GM10266 (cell line): Measurements from ENCODE around the gene DNER.
"Not testable (repeated sequence)": the region's sequence is repeated elsewhere in the genome, so short reads cannot be mapped to it uniquely, and the experiment has no call there.

Experiments used
- DNase-seq: peaks from one replicate; pipeline ENCODE4 v3.0.0; 2012; ENCODE audit errors: extremely low spot score
- TF ChIP-seq, protein P1 (sequence below): IDR thresholded peaks from 2 replicates; pipeline ENCODE4 v1.5.1; 2012; ENCODE audit warnings: mild to moderate bottlenecking, low read depth; ENCODE audit not compliant: control insufficient read depth, insufficient read depth; ENCODE audit errors: missing control alignments

Gene DNER

GRCh38 chr2:229343661-229344060 lies 370.7 kb downstream of the DNER start:
- TF ChIP-seq, protein P1, sequence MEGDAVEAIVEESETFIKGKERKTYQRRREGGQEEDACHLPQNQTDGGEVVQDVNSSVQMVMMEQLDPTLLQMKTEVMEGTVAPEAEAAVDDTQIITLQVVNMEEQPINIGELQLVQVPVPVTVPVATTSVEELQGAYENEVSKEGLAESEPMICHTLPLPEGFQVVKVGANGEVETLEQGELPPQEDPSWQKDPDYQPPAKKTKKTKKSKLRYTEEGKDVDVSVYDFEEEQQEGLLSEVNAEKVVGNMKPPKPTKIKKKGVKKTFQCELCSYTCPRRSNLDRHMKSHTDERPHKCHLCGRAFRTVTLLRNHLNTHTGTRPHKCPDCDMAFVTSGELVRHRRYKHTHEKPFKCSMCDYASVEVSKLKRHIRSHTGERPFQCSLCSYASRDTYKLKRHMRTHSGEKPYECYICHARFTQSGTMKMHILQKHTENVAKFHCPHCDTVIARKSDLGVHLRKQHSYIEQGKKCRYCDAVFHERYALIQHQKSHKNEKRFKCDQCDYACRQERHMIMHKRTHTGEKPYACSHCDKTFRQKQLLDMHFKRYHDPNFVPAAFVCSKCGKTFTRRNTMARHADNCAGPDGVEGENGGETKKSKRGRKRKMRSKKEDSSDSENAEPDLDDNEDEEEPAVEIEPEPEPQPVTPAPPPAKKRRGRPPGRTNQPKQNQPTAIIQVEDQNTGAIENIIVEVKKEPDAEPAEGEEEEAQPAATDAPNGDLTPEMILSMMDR, result no peak
- no peak for DNase-seq

- no peak for DNase-seq
- TF ChIP-seq, protein P1, result peak; percentile 52
Observed at GRCh38 chr2:229342376-229342775, 372.0 kb downstream of the DNER start.

GRCh38 chr2:229340086-229340760 lies 374.1 kb downstream of the DNER start:
- DNase-seq, result no peak
- TF ChIP-seq, protein P1, result no peak

DNA sequence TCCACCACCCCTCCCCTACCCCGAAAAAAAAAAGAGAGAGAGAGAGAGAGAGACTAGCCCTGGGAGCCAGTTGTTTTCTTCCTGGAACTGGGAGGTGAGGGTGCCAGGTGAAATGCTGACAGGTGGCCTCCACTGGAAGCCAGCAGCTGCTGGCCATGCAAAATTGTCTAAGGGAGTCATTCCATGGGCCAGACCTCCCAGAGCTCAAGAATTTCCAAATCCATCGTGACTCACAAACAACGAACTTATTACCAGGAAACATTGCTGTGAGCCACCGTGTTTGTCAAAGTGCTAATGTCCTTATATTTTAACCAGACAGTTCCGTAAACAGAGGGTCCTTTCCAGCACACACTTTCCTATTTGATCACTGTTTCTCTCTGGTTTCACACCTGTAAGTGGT lies 374.7 kb downstream of the DNER start:
- DNase-seq, result no peak
- TF ChIP-seq, protein P1, result no peak

DNA sequence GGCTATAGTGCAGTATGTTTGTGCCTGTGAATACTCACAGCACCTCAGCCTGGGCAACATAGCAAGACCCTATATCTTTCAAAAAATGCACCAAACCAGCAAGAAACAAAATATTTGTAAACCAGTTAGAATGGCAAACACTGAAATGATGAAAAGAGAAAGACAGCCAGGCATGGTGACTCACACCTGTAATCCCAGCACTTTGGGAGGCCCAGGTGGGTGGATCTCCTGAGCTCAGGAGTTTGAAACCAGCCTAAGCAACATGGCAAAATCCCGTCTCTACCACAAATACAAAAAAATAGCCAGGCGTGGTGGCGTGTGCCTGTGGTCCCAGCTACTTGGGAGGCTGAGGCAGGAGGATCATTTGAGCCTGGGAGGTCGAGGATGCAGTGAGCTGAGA lies 375.2 kb downstream of the DNER start:
- DNase-seq, result not testable (repeated sequence)

DNA sequence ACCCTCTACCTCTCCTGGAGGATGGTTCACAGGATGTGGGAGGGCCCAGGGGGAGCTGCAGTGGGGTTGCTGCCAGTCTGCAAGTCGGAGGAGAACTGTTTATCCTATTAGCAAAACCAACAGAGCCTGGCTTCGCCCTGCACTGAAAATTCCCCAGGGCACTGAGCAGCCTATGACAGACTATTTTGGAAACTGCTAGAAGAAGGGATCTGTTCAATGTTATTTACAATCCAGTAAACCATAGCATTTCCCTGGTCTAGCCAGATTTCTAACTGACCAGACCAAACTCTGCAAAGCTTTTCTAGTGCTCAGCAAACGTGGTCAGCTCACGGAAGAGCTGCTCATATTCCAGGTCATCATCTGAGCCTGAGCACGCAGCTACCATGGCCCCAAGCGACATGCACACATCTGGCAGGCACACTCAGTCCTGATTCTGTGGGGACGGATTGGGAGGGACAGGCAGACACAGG lies 378.4 kb downstream of the DNER start:
- TF ChIP-seq, protein P1, result no peak
- no peak for DNase-seq

GRCh38 chr2:229335330-229335729 lies 379.0 kb downstream of the DNER start:
- TF ChIP-seq, protein P1, result no peak
- no peak for DNase-seq

DNA sequence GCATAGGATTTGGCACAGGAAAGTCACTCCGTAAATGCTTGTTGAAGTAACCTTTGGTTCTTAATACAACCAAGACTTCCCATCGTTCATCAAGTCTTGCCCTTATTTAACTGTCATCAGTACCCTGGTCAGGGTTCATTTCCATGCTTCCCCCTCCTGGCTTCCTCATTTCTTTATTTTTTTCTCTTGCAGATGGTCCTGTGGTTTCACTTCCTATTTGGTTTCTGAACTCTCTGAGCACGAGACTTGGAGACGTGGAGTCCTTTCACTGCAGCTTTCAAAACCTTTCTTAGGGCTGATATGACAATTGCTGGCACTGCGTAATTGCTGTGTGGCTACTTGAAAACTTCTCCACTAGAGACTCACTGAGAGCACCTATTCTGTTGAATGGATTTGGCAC lies 383.4 kb downstream of the DNER start:
- DNase-seq, result no peak
- TF ChIP-seq, protein P1, result no peak
